Brain microvascular endothelial cell (primary cell): ENCODE measurements around the gene SLC27A2.

Source experiments
- DNase-seq: peaks from one replicate; pipeline ENCODE4 v3.0.0-alpha.2; 2020
- H3K27ac ChIP-seq: fragments of 250-450 bp; sonication (Bioruptor Pico); 2 replicates; pipeline ENCODE4 v1.5.1; 2020; ENCODE audit warnings: mild to moderate bottlenecking, moderate library complexity
- H3K27me3 ChIP-seq: fragments of 250-450 bp; sonication (Bioruptor Pico); replicated peaks from 2 replicates; pipeline ENCODE4 v1.5.1; 2020; ENCODE audit warnings: mild to moderate bottlenecking
- H3K36me3 ChIP-seq: fragments of 250-450 bp; sonication (Bioruptor Pico); replicated peaks from 2 replicates; pipeline ENCODE4 v1.5.1; 2020; ENCODE audit warnings: mild to moderate bottlenecking
- H3K4me3 ChIP-seq: 2 replicates; pipeline ENCODE4 v1.5.1; 2011; ENCODE audit warnings: low read depth, mild to moderate bottlenecking, control low read depth, low read length, moderate library complexity
- CTCF ChIP-seq: IDR thresholded peaks from 2 replicates; pipeline ENCODE4 v1.5.1; 2011; ENCODE audit warnings: low read depth, mild to moderate bottlenecking, moderate library complexity, low read length, control low read depth, inconsistent platforms; ENCODE audit errors: missing control alignments
- in situ Hi-C: cut with HindIII; loops from 2 replicates; pipeline ENCODE4 v1.10.0; 2017; ENCODE audit warnings: low sequenced_read_pairs, low pct_ligation_motif_present

Gene SLC27A2

GRCh38 chr15:50248994-50249582 lies 67.1 kb downstream of the SLC27A2 start:
- Histone ChIP-seq H3K36me3 (no peaks in the 10 kb centered on the region), H3K4me3 (no peak overlapping the region), H3K27me3 (peaks cover 5% of the 10 kb centered on the region), H3K27ac (no peak overlapping the region)
- DNase-seq, result no peak
- TF ChIP-seq CTCF, result no peak
- in situ Hi-C loops, result no loop called here

GRCh38 chr15:50249704-50250103 lies 67.7 kb downstream of the SLC27A2 start:
- Histone ChIP-seq H3K27ac (no peak overlapping the region), H3K36me3 (no peaks in the 10 kb centered on the region), H3K27me3 (peaks cover 5% of the 10 kb centered on the region), H3K4me3 (no peak overlapping the region)
- in situ Hi-C loops, result no loop called here
- no peak for DNase-seq
- no peak for TF ChIP-seq CTCF

GRCh38 chr15:50250760-50251394 lies 68.9 kb downstream of the SLC27A2 start:
- DNase-seq, result no peak
- in situ Hi-C loops, result no loop called here
- no peaks in the 10 kb centered on the region for H3K36me3 ChIP-seq
- peaks cover 5% of the 10 kb centered on the region for H3K27me3 ChIP-seq
- H3K27ac ChIP-seq, result no peak overlapping the region
- H3K4me3 ChIP-seq, result no peak overlapping the region
- TF ChIP-seq CTCF, result no peak

- Histone ChIP-seq H3K27ac (no peak overlapping the region), H3K27me3 (peaks cover 5% of the 10 kb centered on the region), H3K4me3 (no peak overlapping the region), H3K36me3 (no peaks in the 10 kb centered on the region)
- in situ Hi-C loops, result no loop called here
- DNase-seq, result no peak
- TF ChIP-seq CTCF, result no peak
Observed at GRCh38 chr15:50251638-50252182, 69.7 kb downstream of the SLC27A2 start.

- Histone ChIP-seq H3K36me3 (no peaks in the 10 kb centered on the region), H3K27ac (no peak overlapping the region), H3K27me3 (peaks cover 5% of the 10 kb centered on the region), H3K4me3 (no peak overlapping the region)
- no peak for DNase-seq
- in situ Hi-C loops, result no loop called here
- TF ChIP-seq CTCF, result no peak
Observed at GRCh38 chr15:50252556-50252955, 70.6 kb downstream of the SLC27A2 start.
